ENCODE results near the gene RANBP17. TPM values are rescaled to one million over a fixed set of nuclear protein-coding genes. Genes with fewer than 3 reads are reported as not detected.

The RANBP17 gene
- total RNA-seq, 1 experiment from 2014 or later, result 17.8 TPM

DNA sequence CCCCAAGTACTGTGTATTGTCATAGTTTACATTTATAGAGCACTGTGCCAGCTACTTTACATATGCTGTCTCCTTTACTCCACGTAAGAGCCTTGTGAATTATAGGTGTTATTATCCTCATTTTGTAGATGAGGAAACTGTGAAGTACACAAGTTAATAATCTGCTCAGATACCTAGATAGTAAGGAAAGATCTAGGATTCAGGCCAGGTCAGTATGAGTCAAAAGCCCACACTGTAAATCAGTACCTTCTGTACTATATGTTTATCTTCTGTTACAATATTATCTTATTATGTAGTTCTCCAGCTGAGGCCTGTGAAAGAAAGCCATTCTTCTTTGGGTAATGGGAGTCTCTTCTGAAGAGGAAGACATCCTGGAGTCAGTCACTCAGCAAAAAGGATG is 374.8 kb downstream of the RANBP17 start:
- in situ Hi-C loops (cut with HindIII; ENCODE audit: low pct_unique_long_range_greater_than_20kb, low sequenced_read_pairs), result no loop called here
- no peak for DNase-seq (ENCODE audit: low read depth, low spot score)

- DNase-seq (ENCODE audit: low read depth, low spot score), result no peak
- in situ Hi-C loops (cut with HindIII; ENCODE audit: low pct_unique_long_range_greater_than_20kb, low sequenced_read_pairs), result no loop called here
Observed at GRCh38 chr5:171242521-171242920, 380.7 kb downstream of the RANBP17 start.

DNA sequence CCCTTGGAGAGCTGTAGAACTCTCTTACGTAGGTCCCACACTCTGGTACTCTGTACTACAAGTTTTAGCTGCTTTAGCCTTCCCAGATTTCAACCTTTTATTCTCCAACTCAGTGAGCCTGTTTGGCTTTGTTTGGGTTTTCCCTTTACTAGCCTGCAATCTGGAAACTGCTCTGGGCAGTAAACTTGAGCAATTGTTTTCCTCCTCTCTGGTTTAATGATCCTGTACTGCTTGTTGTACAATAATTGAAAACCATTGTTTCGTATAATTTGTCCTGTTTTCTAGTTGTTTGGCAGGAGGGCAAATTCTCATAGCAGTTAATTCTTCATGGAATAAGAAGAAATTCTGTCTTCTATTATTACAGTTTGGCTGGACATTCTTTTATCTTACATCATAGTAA is 384.4 kb downstream of the RANBP17 start:
- DNase-seq (ENCODE audit: low read depth, low spot score), result no peak
- in situ Hi-C loops (cut with HindIII; ENCODE audit: low pct_unique_long_range_greater_than_20kb, low sequenced_read_pairs), result no loop called here

GRCh38 chr5:171249460-171249859 is 387.6 kb downstream of the RANBP17 start:
- in situ Hi-C loops (cut with HindIII; ENCODE audit: low pct_unique_long_range_greater_than_20kb, low sequenced_read_pairs), result no loop called here
- no peak for DNase-seq (ENCODE audit: low read depth, low spot score)

GRCh38 chr5:171250738-171251137 is 388.9 kb downstream of the RANBP17 start:
- no peak for DNase-seq (ENCODE audit: low read depth, low spot score)
- in situ Hi-C loops (cut with HindIII; ENCODE audit: low pct_unique_long_range_greater_than_20kb, low sequenced_read_pairs), result no loop called here

GRCh38 chr5:171251519-171251918 is 389.7 kb downstream of the RANBP17 start:
- in situ Hi-C loops (cut with HindIII; ENCODE audit: low pct_unique_long_range_greater_than_20kb, low sequenced_read_pairs), result no loop called here
- no peak for DNase-seq (ENCODE audit: low read depth, low spot score)

DNA sequence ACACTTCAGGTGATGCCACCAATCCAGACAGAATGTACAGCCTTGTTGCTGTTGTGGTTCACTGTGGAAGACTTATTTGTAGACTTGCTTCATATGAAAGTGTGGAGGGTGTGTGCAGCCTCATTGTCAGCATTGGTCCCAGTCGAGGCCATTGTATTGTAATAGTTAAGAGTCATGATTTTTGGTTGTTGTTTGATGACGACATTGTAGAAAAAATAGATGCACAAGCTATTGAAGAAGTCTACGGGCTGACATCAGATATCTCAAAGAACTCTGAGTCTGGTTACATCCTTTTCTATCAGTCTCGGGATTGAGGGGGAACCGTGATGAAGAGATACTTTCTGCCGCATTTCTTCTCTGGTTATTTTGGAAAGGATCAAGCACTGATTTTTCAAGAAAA is 390.9 kb downstream of the RANBP17 start:
- in situ Hi-C loops (cut with HindIII; ENCODE audit: low pct_unique_long_range_greater_than_20kb, low sequenced_read_pairs), result no loop called here
- DNase-seq (ENCODE audit: low read depth, low spot score), result no peak

- in situ Hi-C loops (cut with HindIII; ENCODE audit: low pct_unique_long_range_greater_than_20kb, low sequenced_read_pairs), result no loop called here
- no peak for DNase-seq (ENCODE audit: low read depth, low spot score)
Observed at GRCh38 chr5:171258737-171259415, 397.1 kb downstream of the RANBP17 start.

- DNase-seq (ENCODE audit: low read depth, low spot score), result peak; percentile 67
- in situ Hi-C loops (cut with HindIII; ENCODE audit: low pct_unique_long_range_greater_than_20kb, low sequenced_read_pairs), result no loop called here
Observed at GRCh38 chr5:171261361-171261760, 399.5 kb downstream of the RANBP17 start.

- no peak for DNase-seq (ENCODE audit: low read depth, low spot score)
- in situ Hi-C loops (cut with HindIII; ENCODE audit: low pct_unique_long_range_greater_than_20kb, low sequenced_read_pairs), result no loop called here
Observed at GRCh38 chr5:171261904-171262303, 400.1 kb downstream of the RANBP17 start.

- in situ Hi-C loops (cut with HindIII; ENCODE audit: low pct_unique_long_range_greater_than_20kb, low sequenced_read_pairs), result no loop called here
- DNase-seq (ENCODE audit: low read depth, low spot score), result no peak
Observed at GRCh38 chr5:171263181-171263580, 401.4 kb downstream of the RANBP17 start.

DNA sequence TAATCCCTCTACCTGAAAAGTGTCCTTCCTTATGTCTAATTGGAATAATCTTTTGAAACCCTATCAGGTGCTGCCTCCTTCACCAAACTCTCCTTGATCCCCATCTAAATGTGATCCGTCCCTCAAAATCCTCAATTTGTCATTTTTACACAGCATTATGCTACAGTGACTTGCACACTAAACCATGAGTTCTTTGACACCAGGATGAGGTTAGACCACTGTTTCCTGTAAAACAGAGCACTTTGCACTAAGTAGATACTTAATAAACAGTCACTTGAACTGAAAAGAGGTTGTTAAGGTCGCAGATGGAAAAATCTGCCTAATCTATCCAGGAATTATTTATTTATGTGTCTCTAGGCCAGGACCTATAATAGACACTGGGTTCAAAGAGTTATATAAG is 403.0 kb downstream of the RANBP17 start:
- in situ Hi-C loops (cut with HindIII; ENCODE audit: low pct_unique_long_range_greater_than_20kb, low sequenced_read_pairs), result no loop called here
- DNase-seq (ENCODE audit: low read depth, low spot score), result no peak

- DNase-seq (ENCODE audit: low read depth, low spot score), result no peak
- in situ Hi-C loops (cut with HindIII; ENCODE audit: low pct_unique_long_range_greater_than_20kb, low sequenced_read_pairs), result no loop called here
Observed at GRCh38 chr5:171268700-171269620, 407.1 kb downstream of the RANBP17 start.

DNA sequence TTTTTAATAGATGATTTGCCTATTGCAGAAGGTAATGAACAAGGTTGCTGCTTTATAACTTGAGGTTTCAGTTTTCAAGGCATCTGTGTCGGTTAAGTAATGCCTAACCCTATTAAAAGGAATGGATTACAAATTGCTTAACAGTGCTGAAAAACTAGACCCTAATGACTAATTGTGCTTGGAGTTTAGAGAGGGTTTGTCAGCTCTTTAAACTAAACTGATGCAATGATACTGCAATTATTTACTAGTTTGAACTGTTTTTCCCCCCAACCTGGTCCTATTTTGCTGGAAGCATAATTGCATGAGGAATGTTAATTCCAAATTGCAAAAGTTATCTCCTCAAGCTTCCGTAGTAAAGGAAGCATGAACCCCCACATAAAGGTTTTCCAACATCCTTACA is 407.9 kb downstream of the RANBP17 start:
- in situ Hi-C loops (cut with HindIII; ENCODE audit: low pct_unique_long_range_greater_than_20kb, low sequenced_read_pairs), result no loop called here
- no peak for DNase-seq (ENCODE audit: low read depth, low spot score)

DNA sequence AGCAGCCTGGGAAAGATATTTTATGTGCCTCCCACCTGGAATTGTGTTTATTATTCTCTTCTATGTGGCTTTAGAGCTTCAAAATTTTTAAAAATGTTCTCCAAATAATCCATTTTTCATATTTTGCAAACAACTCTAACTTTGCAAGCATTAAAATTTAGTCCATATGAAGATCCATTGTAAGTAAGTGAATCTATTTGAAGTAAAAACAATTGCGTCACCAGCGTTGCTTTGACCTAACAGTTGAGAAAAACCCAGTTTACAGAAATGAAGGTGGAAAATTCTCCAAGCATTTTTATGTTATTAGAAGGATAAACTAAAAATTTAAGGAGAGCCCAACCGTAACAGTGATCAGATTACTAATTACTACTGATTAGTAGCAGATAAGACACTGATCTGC is 408.3 kb downstream of the RANBP17 start:
- DNase-seq (ENCODE audit: low read depth, low spot score), result no peak
- in situ Hi-C loops (cut with HindIII; ENCODE audit: low pct_unique_long_range_greater_than_20kb, low sequenced_read_pairs), result no loop called here

GRCh38 chr5:171271798-171272197 is 410.0 kb downstream of the RANBP17 start:
- in situ Hi-C loops (cut with HindIII; ENCODE audit: low pct_unique_long_range_greater_than_20kb, low sequenced_read_pairs), result no loop called here
- DNase-seq (ENCODE audit: low read depth, low spot score), result no peak

GRCh38 chr5:171272996-171273970 is 411.5 kb downstream of the RANBP17 start:
- peak; percentile 66 for DNase-seq (ENCODE audit: low read depth, low spot score)
- in situ Hi-C loops (cut with HindIII; ENCODE audit: low pct_unique_long_range_greater_than_20kb, low sequenced_read_pairs), result no loop called here
